Hepatocyte (in vitro differentiated cells): ENCODE measurements around the gene CAPN12.

ENCODE experiments used
- CTCF ChIP-seq: fragments of 200-600 bp; sonication (generic); IDR thresholded peaks from 2 replicates; pipeline ENCODE4 v1.5.1; 2016; ENCODE audit warnings: antibody characterized with exemption, mild to moderate bottlenecking; ENCODE audit not compliant: poor library complexity
- EZH2 ChIP-seq: fragments of 200-600 bp; sonication (generic); IDR thresholded peaks from 2 replicates; pipeline ENCODE4 v1.6.1; 2016; ENCODE audit warnings: antibody characterized with exemption, mild to moderate bottlenecking, borderline replicate concordance
- EZH2phosphoT487 ChIP-seq: fragments of 200-600 bp; sonication (generic); IDR thresholded peaks from one replicate; pipeline ENCODE4 v1.6.1; 2018; ENCODE audit warnings: antibody characterized with exemption, mild to moderate bottlenecking, low read depth, moderate library complexity; ENCODE audit not compliant: unreplicated experiment, severe bottlenecking

GRCh38 chr19:38765214-38765613, 20.9 kb upstream of the CAPN12 start:
- TF ChIP-seq CTCF (no peak), EZH2 (no peak), EZH2phosphoT487 (no peak)
